NCI-H1417 treated with DMSO at 0.1 percent for 48 hours (cell line): ENCODE results near the gene C9orf78.

Experiments
- DNase-seq: peaks from one replicate; lab custom pipeline; 2025; lab: John Stamatoyannopoulos, UW

Gene C9orf78

DNA sequence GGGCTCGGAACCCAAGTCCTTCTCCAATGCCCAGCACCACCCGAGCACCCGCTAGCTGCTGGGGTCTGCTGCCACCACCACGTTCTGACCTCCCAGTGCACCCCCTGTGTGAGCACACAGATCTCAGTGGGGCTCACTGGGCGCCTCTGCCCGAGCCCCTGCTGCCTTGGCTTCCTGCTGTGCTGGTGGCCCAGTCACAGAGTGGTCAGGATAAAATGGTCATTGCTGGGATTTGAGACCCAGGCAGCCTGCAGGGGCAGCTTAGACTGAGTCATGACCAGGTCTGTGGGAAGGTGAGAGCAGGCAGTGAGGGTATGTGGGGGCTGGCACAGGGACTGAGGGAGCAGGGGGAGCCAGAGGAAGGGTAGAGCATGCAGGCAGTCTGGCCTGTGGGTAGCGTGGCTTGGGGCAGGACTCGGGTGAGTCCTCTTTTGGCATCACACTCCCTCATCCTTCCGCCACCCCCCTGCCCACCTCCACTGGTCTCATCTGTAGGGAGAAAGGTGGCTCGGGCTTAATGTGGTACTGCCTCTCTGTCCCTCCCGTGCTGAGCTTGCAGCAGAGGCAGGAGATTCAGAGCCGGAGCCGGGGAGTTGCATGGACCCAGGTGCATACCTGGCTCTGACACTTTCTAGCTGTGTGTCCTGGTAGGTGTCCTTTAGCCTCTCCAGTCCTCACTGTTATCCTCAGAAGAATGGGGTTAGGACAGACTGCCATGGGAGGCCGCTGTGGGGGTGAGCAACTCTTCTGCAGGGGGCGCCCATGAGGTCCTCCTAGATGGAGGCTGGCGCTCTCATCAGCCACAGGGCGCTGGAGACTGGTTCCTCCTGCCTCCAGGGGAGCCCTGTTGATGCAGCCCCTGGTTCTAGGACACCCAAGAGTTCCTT lies 32.3 kb upstream of the C9orf78 start:
- no peak for DNase-seq

DNA sequence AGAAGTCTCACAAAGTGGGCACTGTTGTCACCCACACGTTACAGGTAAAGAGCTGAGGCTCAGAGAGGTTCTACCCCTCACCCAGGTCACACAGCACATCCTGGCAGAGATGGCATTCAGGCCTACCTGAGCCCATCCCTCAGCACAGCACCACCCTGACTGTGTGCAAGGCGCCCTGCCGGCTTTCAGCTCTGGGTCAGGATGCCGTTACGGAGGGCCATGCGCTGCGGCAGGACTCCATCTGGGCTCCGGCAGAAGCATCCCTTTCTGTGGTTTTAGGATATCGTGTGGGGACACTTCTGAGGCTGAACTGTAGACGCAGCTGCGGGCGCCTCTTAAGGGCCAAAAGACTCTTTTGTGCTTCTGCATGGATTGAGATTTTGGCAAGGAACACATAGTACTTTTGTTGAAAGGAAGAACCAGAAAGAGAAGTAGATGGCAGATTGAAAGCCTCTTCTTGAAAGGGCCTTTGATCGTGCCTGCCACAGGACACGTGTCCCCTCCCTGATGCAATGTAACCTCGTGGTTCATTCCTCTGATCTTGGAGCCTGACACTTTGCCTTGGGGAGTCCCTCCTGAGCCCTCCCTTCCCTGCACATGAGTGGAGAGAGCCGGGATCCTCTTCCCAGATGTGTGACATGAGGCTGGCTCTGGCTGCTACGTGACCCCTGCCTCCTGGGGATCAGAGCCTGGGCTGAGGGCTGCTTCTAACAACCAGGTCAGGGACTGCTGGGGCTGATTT lies 31.5 kb upstream of the C9orf78 start:
- DNase-seq, result no peak

DNA sequence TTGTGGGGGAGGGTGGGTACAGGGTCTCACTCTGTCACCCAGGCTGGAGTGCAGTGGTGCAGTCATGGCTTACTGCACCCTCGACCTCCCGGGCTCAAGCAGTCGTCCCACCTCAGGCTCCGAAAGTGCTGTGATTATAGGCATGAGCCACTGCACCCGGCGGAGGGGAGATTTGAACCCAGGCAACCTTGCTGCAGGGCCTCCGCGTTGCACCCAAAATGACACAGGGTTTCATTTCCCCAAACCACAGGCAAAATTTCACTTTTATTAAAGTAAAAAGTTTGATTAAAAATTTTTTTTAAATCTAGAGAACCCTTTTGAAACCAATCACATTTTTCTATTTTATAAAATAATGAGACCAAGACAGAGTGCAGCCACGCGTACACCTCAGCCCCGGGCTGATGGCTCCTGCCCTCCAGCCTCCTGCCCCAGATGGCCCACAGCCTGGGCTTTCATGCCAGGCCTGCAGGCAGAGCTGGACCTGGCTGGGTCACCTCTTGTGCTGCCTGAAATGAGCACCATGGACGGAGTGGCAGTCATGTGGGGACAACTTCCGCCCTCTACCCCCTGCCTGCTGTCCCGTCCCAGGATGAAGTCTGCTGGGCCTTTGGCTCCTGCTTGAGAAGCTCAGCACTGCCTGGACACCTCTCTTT lies 30.7 kb upstream of the C9orf78 start:
- no peak for DNase-seq

DNA sequence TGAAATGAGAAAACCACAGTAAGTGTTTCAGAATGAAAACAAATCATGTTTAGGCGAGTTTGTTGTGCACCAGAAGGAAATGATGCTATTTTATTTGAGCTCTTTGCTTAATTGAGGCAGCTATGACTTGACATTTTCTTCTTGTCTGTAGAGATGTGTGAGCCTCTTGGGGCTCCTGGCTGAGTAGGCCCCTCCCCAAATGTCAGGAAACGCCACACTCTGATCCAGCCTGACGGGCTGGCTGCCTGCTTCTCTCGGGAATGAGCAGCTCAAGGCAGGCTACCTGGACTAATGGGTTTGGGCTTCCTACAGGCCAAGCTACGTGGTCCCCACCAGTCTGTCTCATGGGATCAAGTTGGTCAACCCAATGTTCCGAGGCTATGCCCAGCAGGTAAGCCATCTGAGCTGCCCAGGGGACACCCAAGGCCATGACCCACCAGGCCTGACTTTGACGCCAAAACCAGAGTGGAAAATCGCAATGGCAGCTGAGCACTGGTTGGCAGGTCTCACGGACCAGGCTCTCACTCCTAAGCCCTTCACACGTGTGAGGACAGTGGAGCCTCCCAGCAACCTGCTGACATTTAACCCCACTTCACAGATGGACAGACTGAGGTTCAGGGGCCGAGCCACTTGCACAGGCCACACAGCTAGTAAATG lies 30.0 kb upstream of the C9orf78 start:
- no peak for DNase-seq

DNA sequence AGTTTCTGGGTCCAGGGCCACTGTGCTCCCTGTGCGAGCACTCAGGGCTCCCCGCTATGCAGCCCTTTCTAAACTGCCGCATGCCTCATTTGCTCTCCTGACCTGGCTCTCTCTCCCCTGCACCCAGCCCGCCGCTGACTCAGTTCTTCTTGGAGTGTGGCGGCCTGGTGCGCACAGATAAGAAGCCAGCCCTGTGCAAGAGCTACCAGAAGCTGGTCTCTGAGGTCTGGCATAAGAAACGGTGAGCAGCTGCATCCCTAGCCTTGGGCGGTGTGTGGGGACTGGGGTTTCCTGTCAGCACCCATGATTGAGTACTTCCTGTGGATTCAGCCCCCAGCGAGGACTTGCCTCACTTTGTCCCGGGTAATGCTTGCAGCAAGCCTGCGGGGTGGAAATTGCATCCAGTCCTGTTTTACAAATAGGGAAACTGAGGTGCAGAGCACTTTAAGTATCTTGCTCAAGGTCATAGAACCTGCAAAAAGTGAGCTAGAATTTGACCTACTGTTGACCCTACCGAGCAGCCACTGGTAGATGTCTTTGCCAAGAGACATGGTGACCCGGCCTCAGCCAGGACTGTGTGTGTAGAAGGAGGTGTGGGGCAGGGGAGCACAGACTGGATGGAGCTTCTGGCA lies 28.1 kb upstream of the C9orf78 start:
- peak; percentile 35 for DNase-seq

DNA sequence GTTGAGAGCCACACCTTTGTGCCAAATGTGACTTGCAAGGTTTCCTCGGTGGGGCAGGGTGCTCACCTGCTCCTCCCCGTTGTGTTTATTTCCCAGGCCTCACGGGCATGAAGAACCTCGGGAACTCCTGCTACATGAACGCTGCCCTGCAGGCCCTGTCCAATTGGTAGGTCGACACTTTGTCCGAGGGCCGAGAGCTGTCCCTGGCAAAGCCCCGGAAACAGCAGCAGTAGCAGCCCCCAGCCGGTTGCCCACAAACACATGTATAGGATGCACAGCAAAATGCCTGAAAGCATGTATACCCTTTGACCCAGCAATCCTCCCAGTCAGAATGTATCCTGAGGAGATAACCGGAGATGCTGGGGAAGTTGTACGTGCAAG lies 26.4 kb upstream of the C9orf78 start:
- DNase-seq, result no peak

DNA sequence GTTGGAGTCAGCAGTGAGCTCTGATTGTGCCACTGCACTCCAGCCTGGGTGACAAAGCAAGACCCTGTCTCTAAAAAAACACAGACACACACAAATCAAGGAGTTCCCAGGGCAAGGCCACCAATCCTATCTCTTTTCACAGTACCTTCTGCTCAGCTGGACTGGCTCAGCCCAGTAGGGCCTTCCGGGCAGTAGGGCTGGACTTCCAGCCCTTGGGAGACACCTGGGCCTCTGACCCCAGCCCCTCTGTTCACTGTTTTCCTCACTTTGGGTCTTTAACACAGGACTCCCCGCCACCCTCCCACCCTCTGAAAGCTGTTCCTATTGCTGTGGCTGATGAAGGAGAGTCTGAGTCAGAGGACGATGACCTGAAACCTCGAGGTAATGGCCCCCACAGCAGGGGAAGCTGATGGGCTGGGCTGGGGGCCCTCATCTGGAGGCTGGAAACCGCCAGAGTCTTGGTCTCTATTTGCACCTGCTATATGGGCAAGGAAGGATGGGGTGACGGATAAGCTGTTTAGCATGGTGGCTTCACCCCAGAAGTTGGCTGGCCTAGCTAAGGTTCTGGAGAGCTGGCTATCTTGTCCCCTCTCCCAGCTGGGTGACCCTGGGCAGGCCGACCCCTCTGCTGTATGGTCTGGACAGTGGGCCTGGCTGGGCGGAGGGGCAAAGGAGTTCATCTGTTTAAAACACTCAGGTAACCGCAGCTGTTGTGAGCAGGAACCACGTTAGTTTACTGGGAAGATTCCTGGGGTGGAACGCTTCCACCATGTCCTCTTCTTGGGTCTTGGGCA lies 25.8 kb upstream of the C9orf78 start:
- no peak for DNase-seq

DNA sequence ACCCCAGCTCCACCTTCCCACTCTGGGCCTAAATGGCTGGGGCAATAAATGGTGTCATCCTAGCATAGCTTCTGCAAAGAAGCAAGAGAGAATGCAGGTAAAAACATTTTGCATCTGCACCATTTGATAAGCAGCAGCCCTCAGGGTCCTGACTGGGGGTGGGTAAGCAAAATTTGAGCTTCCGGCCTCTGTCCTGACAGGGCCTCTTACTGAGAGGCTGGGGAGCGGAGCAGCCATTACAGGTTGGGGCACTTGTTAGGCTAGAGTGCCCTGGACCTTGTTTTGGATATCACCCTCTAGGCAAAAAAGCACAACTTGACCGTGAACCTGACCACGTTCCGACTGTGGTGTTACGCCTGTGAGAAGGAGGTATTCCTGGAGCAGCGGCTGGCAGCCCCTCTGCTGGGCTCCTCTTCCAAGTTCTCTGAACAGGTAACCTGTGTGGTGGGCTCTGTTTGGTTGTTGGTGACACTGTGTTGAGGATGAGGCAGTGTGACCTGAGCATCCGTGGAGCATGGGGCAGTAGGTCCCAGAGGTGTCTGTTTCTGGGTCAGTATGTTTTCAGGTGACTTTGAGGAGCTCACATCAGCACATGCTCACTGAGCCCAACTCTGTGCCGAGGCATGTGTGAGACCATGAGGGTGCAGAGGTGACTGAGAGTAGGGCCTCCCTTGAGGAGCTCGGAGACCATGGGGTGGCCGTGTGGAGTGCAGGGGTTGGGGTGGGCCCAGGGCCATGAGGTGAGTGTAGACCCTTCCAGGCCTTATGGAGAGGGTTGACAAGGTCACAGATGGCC lies 23.3 kb upstream of the C9orf78 start:
- DNase-seq, result no peak

DNA sequence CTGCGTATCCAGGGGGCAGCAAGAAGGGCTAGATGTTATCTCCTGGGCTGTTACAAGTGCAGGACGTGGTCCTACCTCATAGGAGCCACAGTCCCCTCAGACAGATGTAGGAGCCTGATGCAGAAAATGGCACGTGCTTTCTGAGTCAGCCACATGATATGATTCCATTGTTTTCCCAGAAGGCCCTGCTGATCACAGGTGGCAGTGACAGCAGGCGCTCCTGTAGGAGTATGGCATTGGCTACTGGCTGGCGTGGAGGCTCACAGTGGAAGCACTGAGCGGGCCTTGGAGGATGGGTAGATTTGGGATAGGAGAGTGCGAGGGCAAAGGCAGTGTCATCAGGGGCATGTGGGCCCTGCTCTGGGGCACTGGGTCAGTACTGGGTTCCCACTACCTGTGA lies 22.1 kb upstream of the C9orf78 start:
- no peak for DNase-seq

DNA sequence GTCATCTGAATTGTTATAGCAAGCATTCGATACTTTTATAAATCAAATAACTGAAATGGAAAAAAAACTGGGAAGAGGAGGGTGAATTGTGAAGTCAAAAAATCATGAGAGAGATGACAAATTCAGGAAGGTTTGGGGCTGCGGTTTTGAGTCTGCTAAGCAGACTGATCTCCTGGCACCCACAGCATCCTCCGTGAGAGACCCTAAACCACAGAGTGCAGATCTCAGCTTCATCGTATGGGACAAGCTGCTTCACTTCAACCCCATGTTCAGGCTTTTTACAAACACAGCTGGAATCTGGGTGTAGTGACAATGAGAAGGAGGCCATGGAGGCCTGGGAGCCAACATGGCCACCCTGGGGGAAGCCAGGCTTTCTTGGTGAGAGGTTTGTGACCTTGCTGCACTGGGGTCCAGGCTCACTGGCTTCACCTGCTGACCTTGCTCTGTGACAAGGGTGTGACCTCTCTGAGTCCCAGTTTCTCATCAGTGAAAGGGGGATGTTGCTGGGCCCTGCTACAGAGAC lies 19.6 kb upstream of the C9orf78 start:
- DNase-seq, result no peak

DNA sequence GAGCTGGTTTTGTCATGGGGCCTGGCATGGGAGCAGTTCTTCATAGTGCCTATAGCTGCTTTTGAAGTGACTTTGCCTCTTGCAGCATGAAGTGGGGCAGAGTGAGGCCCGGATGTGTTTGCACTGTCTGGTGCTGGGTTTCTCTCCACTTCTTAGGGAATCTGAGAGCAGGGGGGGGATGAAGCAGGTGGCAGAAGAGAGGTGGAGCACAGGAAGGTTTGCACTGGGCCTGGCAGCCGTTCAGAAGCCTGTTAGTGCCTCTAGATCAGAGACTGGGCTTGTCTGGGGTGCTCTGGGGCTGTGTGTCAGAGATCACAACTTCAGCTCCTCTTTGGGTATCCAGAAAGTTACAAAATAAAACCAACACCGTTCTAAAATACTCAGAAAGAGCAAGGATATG lies 18.5 kb upstream of the C9orf78 start:
- no peak for DNase-seq

DNA sequence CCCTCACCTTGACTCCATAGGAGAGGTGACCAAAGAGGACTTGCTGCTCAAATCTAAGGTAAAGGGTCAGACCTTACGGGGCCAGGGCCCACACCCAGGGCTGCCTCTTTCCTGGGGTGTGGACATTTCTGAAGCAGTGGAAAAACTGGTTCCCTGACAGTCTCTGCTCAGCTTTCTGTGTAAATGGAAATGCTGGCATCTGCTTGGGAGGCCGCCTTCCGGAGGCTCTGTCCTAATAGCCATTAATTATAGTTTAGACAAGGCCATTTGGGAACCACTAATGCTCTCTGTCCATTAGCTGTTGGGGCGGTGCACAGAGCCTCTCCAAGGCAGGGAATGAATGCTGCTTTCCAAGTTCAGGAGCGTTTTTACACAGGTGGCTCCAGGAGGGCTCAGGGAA lies 17.5 kb upstream of the C9orf78 start:
- DNase-seq, result peak; percentile 74

DNA sequence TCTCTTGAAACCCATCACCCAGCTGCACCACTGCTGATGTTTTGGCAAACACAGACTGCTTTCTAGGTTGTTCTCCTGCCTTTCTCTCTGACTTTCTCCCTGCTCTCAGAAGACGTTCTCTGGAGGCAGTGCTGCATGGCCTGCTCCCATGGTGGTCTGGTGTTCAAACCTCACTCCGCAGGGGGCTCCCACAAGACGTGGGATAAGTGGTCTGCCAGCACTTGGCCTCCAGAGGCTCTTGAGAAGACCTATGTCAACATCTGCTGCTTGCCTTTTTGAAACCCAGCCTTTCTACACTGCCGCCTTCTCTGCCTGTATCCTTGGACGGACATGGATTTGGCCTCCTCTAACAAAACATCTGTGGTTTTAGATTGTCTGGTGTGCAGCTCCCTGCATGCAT lies 16.7 kb upstream of the C9orf78 start:
- no peak for DNase-seq

DNA sequence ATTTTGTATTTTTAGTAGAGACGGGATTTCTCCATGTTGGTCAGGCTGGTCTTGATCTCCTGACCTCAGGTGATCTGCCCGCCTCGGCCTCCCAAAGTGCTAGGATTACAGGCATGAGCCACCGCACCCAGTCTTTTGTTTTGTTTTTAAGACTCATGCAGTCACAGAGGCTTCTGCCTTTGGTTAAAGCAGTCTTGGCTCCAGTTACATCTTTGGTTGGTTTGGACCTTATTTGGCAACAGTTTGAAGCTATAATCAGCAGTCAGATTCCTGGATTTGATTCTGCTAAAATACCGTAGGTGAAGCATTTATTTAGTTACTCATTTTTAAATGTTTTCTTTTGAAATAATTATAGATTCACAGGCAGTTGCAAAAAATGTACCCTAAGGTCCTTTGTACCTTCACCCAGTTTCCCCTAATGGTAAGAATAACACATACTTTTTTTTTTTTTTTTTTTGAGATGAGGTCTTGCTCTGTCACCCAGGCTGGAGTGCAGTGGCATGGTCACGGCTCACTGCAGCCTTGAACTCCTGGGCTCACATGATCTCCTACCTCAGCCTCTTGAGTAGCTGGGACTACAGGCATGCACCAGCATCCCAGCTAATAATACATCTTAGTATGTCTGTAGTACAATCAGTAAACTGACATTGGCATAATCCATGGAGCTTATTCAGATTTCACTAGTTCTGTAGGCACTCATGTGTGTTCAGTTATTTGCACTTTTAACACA lies 15.9 kb upstream of the C9orf78 start:
- no peak for DNase-seq

DNA sequence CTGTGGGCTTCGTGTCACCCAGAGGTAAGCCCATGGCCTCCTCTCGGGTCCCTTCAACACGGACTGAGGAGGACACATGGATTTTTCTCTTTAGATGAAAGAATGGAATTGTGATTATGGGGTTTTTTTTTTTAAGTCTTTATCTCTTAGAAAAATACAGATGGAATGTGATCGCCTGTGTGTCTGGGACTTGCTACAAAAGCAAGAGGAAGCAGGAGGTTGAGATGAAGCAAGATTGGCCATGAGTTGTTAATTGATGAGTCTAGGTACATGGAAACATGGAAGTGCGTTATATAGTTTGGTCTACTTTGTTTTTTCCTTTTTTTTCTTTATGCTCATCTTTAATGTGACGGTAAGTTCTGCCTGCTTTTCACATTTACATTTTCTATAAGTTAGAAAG lies 14.8 kb upstream of the C9orf78 start:
- no peak for DNase-seq

DNA sequence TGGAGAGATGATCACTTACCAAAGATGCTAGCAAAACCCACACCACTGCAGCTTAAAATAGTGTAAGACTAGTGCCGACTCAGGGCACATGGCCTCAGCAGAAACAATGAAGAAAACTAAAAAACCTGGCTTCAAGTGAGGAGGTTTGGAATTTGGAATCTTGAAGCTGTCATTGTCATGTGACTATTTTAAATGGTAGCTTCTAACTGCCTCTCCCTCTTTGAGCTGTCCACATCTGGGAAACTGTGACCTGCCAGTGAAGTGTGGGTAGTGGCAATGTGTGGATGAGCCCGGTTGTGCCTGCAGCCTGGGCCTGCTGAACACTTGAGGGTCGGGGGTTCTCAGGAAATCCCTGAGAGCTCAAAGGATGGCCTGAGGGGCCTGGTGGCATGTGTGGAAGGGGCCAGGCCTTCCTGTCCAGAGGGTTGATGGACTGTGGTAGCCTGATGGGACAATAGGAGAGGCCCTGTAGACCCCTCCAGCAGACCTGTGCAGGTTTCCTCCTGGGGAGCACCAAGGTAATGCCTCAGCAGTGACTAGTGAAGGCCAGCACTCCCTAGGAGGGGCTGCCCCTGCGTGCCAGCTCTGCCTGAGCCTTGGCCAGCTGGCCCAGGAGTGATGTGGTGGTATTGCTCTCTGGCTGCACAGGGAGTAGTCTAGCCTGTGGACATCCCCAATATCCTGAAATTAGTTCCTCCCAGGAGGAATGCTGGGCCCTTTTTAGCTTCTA lies 13.8 kb upstream of the C9orf78 start:
- DNase-seq, result no peak

DNA sequence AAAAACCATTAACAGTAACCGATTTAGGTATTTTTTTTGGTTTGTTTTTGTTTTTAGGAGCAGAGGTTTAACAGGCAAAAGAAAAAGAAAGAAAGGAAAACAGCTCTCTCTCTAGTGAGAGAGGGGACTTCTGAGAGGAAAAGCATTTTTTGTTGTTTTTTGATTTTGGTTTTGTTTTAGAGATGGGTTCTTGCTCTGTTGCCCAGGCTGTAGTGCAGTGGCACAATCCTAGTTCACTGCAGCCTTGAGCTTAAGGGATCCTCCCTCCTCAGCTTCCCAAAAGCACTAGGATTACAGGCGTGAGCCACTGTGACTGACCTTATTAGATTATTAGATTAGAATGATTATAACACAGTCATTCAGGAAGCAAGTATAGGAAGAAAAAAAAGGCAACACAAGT lies 10.3 kb upstream of the C9orf78 start:
- DNase-seq, result no peak

DNA sequence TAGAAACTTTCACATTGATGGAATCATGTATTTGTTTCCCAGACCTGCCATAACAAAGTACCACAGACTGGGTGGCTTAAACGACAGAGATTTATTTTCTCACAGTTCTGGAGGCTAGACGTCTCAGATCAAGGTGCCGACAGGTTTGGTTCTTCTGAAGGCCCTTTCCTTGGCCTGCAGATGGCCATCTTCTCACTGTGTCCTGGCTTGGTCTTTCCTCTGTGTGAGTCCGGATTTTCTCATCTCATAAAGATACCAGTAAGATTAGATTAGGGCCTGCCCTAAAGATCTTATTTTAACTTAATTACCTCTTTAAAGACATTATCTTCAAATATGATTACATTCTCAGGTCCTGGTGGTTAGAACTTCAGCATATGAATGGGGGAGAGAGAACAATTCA lies 6.0 kb upstream of the C9orf78 start:
- DNase-seq, result no peak

DNA sequence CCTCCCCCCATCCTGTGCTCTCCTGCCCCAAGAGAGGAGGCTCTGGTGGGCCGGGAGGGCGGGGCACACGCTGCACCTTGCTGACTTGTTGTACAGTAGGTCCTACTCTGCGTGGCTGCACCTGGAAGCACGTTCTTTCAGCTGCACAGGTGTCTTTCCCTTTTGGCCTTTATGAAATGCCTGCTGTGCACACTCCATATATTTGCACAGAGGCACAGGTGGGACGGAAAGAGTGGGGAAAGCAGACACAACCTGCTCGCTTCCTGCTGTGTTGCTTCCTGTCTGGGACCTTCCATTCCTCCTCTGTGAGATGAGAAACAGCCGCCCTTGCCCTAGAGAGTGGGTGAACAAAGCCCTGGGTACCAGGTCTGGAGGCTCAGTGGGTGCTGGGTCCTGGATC lies 5.0 kb upstream of the C9orf78 start:
- peak; percentile 86 for DNase-seq
